Keratinocyte (primary cell): Measurements from ENCODE around the gene COL25A1. TPM values are rescaled to one million over a fixed set of nuclear protein-coding genes. Genes with fewer than 3 reads are reported as not detected.

ENCODE experiments used
- DNase-seq: peaks from one replicate; pipeline ENCODE4 v3.0.0-alpha.2; 2011; ENCODE audit warnings: low read depth, missing footprints, low spot score
- FAIRE-seq: peaks from 2 replicates; lab custom pipeline; 2011; peaks lifted over from hg19 to GRCh38; lab: Jason Lieb, UNC
- H2AFZ ChIP-seq: 2 replicates; pipeline ENCODE4 v1.6.0; 2012; ENCODE audit warnings: low read length, control low read depth, inconsistent platforms; ENCODE audit not compliant: control insufficient read depth
- H3K27ac ChIP-seq: 2 replicates; pipeline ENCODE4 v1.5.1; 2011; ENCODE audit warnings: low read length; ENCODE audit not compliant: control insufficient read depth, insufficient read depth
- H3K27me3 ChIP-seq: 3 replicates; pipeline ENCODE4 v1.6.0; 2011; ENCODE audit warnings: low read length; ENCODE audit not compliant: control insufficient read depth, insufficient read depth; ENCODE audit errors: extremely low read depth
- H3K36me3 ChIP-seq, 2 experiments: 2 replicates in 1 of 2; 3 replicates in 1 of 2; pipeline ENCODE4 v1.5.1; 2011; ENCODE audit warnings: low read length in 2 of 2, mild to moderate bottlenecking in 1 of 2; ENCODE audit not compliant: control insufficient read depth in 2 of 2, insufficient read depth in 2 of 2; ENCODE audit errors: extremely low read depth in 1 of 2
- H3K4me1 ChIP-seq: 3 replicates; pipeline ENCODE4 v1.5.1; 2011; ENCODE audit warnings: low read length; ENCODE audit not compliant: control insufficient read depth, insufficient read depth; ENCODE audit errors: extremely low read depth
- H3K4me2 ChIP-seq: 3 replicates; pipeline ENCODE4 v1.6.0; 2011; ENCODE audit warnings: low read depth, low read length; ENCODE audit not compliant: control insufficient read depth, insufficient read depth; ENCODE audit errors: extremely low read depth
- H3K4me3 ChIP-seq, 3 experiments: fragments of 200-600 bp in 1 of 3; sonication (generic) in 1 of 3; 2 replicates in 2 of 3; 3 replicates in 1 of 3; pipeline ENCODE4 v1.5.1; 2011 to 2016; ENCODE audit warnings: low read length in 3 of 3, mild to moderate bottlenecking in 3 of 3, control low read depth in 2 of 3, inconsistent platforms in 1 of 3, low read depth in 1 of 3, mixed read lengths in 1 of 3, mixed run types in 1 of 3, moderate library complexity in 1 of 3; ENCODE audit not compliant: control insufficient read depth in 2 of 3, insufficient read depth in 2 of 3; ENCODE audit errors: extremely low read depth in 1 of 3
- H3K79me2 ChIP-seq: 2 replicates; pipeline ENCODE4 v1.6.0; 2012; ENCODE audit warnings: low read length; ENCODE audit not compliant: control insufficient read depth, insufficient read depth
- H3K9ac ChIP-seq: 3 replicates; pipeline ENCODE4 v1.6.0; 2011; ENCODE audit warnings: low read length; ENCODE audit not compliant: control insufficient read depth, insufficient read depth; ENCODE audit errors: extremely low read depth
- H3K9me1 ChIP-seq: 3 replicates; pipeline ENCODE4 v1.6.0; 2011; ENCODE audit warnings: low read length; ENCODE audit not compliant: control insufficient read depth, insufficient read depth; ENCODE audit errors: extremely low read depth
- H3K9me3 ChIP-seq: 2 replicates; pipeline ENCODE4 v1.5.1; 2012; ENCODE audit warnings: low read depth, low read length; ENCODE audit not compliant: control insufficient read depth
- H4K20me1 ChIP-seq: 3 replicates; pipeline ENCODE4 v1.6.0; 2011; ENCODE audit warnings: low read length; ENCODE audit not compliant: control insufficient read depth, insufficient read depth; ENCODE audit errors: extremely low read depth
- EZH2 ChIP-seq: IDR thresholded peaks from one replicate; pipeline ENCODE4 v1.6.1; 2012; ENCODE audit warnings: inconsistent platforms, mild to moderate bottlenecking, low read length, moderate library complexity
- dilution Hi-C: fragments of 300-500 bp; cut with MboI; formaldehyde crosslinking; loops from one replicate; pipeline ENCODE4 v1.7.0; 2020; ENCODE audit warnings: low sequenced_read_pairs; ENCODE audit not compliant: extremely low pct_ligation_motif_present
- polyA plus RNA-seq, 5 experiments: library from polyadenylated mRNA; depleted of rRNA in 3 of 5; stranded (reverse) in 3 of 5; stranded (forward) in 1 of 5; unstranded in 1 of 5; fragments of >200 nt; gene quantifications; 1 replicate in 1 of 5; 2 replicates in 3 of 5; 3 replicates in 1 of 5; pipeline versions ENCODE4 v1.2.1 to v1.2.3, GENCODE V29; 2011 to 2012; ENCODE audit warnings: missing spikeins in 2 of 5, low read depth in 1 of 5, low replicate concordance in 1 of 5
- TF ChIP-seq, protein P1 (sequence below), 3 experiments: IDR thresholded peaks in 1 of 3; conservative IDR thresholded peaks in 1 of 3; optimal IDR thresholded peaks in 1 of 3; 2 replicates in 2 of 3; 3 replicates in 1 of 3; pipeline versions ENCODE3 to v1.5.1; 2011; ENCODE audit warnings: low read length in 3 of 3, mild to moderate bottlenecking in 3 of 3, moderate library complexity in 2 of 3, control low read depth in 1 of 3, inconsistent platforms in 1 of 3; ENCODE audit not compliant: insufficient read depth in 2 of 3; ENCODE audit errors: extremely low read depth in 1 of 3

Gene COL25A1
- polyA plus RNA-seq, 1 donor (not counting 4 experiments of a cell fraction or from before 2014, with no cell fraction given): not detected

DNA sequence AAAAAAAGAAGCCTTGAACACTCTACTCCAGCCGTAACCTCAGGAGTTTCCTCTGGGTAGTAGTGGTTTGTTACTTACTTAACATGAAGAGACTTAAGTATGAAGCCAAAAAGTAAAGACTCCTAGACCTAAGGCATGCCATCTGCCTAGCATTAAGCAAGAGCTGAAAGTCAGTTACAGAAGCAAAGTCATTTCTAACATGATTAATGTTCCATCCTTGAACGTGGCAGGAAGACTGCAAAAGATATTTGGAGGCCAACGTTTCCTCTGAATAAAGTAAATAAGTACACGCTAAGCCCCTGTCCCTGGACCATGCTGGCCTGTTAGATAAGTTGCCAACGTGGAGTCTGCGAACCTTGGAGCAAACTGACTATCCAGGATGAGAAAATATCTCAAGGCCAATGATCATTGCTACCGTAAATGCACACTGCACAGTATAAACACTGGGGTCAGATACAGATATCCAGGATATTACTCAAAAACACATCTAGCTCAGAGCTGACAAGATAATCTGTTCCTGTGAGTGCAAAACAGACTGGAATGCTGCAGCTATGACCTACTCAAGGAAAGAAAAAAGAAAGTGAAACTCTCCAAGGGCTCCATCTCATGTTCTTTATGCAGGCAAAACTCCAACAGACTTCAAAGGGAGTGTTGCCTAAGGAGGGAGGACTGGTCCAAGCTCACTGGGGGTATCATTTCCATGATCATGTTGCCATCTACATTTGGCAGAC lies 255.8 kb downstream of the COL25A1 start:
- Histone ChIP-seq H3K9ac (no peak overlapping the region), H4K20me1 (no peaks in the 10 kb centered on the region), H3K79me2 (no peaks in the 10 kb centered on the region), H3K36me3 (no peaks in the 10 kb centered on the region), H3K9me3 (no peaks in the 10 kb centered on the region), H3K27ac (no peak overlapping the region), H3K4me1 (no peaks in the 10 kb centered on the region), H3K4me2 (peak overlapping the region; percentile 41), H2AFZ (peak overlapping the region; percentile 54), H3K9me1 (no peaks in the 10 kb centered on the region), H3K4me3 (no peak overlapping the region), H3K27me3 (no peaks in the 10 kb centered on the region)
- dilution Hi-C loops: no loop called here
- peak; percentile 29 for FAIRE-seq
- DNase-seq: no peak
- TF ChIP-seq, protein P1, sequence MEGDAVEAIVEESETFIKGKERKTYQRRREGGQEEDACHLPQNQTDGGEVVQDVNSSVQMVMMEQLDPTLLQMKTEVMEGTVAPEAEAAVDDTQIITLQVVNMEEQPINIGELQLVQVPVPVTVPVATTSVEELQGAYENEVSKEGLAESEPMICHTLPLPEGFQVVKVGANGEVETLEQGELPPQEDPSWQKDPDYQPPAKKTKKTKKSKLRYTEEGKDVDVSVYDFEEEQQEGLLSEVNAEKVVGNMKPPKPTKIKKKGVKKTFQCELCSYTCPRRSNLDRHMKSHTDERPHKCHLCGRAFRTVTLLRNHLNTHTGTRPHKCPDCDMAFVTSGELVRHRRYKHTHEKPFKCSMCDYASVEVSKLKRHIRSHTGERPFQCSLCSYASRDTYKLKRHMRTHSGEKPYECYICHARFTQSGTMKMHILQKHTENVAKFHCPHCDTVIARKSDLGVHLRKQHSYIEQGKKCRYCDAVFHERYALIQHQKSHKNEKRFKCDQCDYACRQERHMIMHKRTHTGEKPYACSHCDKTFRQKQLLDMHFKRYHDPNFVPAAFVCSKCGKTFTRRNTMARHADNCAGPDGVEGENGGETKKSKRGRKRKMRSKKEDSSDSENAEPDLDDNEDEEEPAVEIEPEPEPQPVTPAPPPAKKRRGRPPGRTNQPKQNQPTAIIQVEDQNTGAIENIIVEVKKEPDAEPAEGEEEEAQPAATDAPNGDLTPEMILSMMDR (optimal IDR thresholded peaks at IDR 0.05 in 1 of 3, IDR thresholded peaks at IDR 0.05 in 1 of 3, conservative IDR thresholded peaks at IDR 0.05 in 1 of 3; ENCODE audit: extremely low read depth in 1 of 3, insufficient read depth in 2 of 3, low read length in 3 of 3): no peak
- TF ChIP-seq EZH2: no peak

GRCh38 chr4:109044431-109044830 lies 258.0 kb downstream of the COL25A1 start:
- DNase-seq (no peak), FAIRE-seq (no peak)
- H3K4me2 ChIP-seq: no peak overlapping the region
- no peaks in the 10 kb centered on the region for H3K79me2 ChIP-seq
- no peak overlapping the region for H2AFZ ChIP-seq
- no peaks in the 10 kb centered on the region for H3K9me3 ChIP-seq
- no peak overlapping the region for H3K9ac ChIP-seq
- H3K27me3 ChIP-seq: no peaks in the 10 kb centered on the region
- TF ChIP-seq EZH2: no peak
- TF ChIP-seq, protein P1 (optimal IDR thresholded peaks at IDR 0.05 in 1 of 3, IDR thresholded peaks at IDR 0.05 in 1 of 3, conservative IDR thresholded peaks at IDR 0.05 in 1 of 3; ENCODE audit: extremely low read depth in 1 of 3, insufficient read depth in 2 of 3, low read length in 3 of 3): no peak
- no peaks in the 10 kb centered on the region for H4K20me1 ChIP-seq
- H3K36me3 ChIP-seq: no peaks in the 10 kb centered on the region
- H3K27ac ChIP-seq: no peak overlapping the region
- H3K9me1 ChIP-seq: no peaks in the 10 kb centered on the region
- dilution Hi-C loops: no loop called here
- H3K4me1 ChIP-seq: no peaks in the 10 kb centered on the region
- no peak overlapping the region for H3K4me3 ChIP-seq
